Measurements from ENCODE around the gene SPHK1.

SPHK1 gene

DNA sequence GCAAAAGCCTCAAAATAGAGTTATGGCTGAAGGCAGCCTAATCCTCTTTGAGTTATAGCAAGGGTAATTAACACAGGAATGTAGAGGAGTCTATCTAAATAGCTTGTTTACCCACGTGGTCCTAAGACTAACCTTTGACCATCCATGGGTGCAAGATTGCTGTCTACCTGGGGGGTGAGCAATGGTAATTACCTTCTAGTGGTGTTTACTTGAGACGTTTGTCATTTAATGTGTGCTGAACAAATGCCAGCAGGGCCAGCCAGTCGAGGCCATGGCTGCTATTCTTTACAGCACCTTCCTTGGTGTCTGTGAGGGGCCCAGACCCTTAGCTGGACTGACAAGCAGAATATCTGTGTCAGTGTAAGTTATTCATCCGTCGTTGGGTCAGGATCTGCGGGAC is 16.8 kb upstream of the SPHK1 start:
- Mint-ChIP-seq H3K27ac (peak overlapping the region; percentile 75 to 93 (median 81)), H3K9me3 (no peaks in the 10 kb centered on the region), H3K4me3 (peak overlapping the region in 2 of 3 experiments; percentile 7 to 32), H3K4me1 (peaks cover 29% of the 10 kb centered on the region), H3K36me3 (ENCODE audit: low read depth) (no peaks in the 10 kb centered on the region), H3K27me3 (ENCODE audit: low read depth) (peaks cover 10% of the 10 kb centered on the region)
- TF ChIP-seq, protein P1, sequence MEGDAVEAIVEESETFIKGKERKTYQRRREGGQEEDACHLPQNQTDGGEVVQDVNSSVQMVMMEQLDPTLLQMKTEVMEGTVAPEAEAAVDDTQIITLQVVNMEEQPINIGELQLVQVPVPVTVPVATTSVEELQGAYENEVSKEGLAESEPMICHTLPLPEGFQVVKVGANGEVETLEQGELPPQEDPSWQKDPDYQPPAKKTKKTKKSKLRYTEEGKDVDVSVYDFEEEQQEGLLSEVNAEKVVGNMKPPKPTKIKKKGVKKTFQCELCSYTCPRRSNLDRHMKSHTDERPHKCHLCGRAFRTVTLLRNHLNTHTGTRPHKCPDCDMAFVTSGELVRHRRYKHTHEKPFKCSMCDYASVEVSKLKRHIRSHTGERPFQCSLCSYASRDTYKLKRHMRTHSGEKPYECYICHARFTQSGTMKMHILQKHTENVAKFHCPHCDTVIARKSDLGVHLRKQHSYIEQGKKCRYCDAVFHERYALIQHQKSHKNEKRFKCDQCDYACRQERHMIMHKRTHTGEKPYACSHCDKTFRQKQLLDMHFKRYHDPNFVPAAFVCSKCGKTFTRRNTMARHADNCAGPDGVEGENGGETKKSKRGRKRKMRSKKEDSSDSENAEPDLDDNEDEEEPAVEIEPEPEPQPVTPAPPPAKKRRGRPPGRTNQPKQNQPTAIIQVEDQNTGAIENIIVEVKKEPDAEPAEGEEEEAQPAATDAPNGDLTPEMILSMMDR (IDR thresholded peaks at IDR 0.05; ENCODE audit: unreplicated experiment in 3 of 3) = no peak

DNA sequence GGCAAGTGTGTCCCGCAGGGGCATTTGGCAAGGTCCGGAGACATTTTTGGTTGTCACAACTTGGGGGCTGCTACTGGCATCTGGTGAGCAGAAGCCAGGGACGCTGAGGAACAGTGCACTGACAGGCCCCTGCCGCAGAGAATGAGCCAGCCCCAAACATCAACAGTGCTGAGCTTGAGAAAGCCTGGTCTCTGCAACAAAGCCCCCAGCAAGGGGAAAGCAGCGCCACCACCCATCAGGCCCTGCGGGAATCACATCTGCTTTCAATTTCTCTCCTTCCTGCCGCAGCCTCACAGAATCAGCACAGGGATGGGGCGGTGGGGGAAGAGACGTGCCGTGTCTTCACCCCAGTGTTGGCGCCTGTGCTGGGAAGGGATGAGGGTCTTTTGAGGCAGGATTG is 15.9 kb upstream of the SPHK1 start:
- H3K27ac Mint-ChIP-seq = peak overlapping the region in 2 of 3 experiments; percentile 29 to 75
- peaks cover 10% of the 10 kb centered on the region for H3K27me3 Mint-ChIP-seq (ENCODE audit: low read depth)
- no peaks in the 10 kb centered on the region for H3K36me3 Mint-ChIP-seq (ENCODE audit: low read depth)
- no peak overlapping the region for H3K4me3 Mint-ChIP-seq
- H3K4me1 Mint-ChIP-seq = peaks cover 30% of the 10 kb centered on the region
- H3K9me3 Mint-ChIP-seq = no peaks in the 10 kb centered on the region
- TF ChIP-seq, protein P1 (IDR thresholded peaks at IDR 0.05; ENCODE audit: unreplicated experiment in 3 of 3) = no peak

DNA sequence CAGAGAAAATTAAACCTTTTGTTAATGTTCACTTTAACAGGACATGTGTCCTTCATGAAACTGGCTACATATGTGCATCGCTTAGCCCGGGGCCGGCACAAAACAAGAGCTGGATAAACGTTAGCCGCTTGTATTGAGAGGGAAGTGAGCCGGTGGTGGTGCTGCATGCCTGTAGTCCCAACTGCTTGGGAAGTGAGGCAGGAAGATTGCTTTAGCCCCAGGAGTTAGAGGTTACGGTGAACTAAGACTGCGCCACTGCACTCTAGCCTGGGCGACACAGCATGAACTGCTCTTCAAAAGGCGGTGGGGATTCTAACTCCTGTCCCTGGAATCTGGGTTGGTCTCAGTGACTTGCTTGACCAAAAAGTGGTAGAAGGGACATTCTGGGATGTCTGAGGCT is 15.0 kb upstream of the SPHK1 start:
- TF ChIP-seq, protein P1 (IDR thresholded peaks at IDR 0.05; ENCODE audit: unreplicated experiment in 3 of 3) = no peak
- Mint-ChIP-seq H3K27ac (peak overlapping the region; percentile 49 to 75 (median 64)), H3K36me3 (ENCODE audit: low read depth) (no peaks in the 10 kb centered on the region), H3K27me3 (ENCODE audit: low read depth) (peaks cover 10% of the 10 kb centered on the region), H3K9me3 (no peaks in the 10 kb centered on the region), H3K4me1 (peaks cover 33% of the 10 kb centered on the region), H3K4me3 (no peak overlapping the region)

DNA sequence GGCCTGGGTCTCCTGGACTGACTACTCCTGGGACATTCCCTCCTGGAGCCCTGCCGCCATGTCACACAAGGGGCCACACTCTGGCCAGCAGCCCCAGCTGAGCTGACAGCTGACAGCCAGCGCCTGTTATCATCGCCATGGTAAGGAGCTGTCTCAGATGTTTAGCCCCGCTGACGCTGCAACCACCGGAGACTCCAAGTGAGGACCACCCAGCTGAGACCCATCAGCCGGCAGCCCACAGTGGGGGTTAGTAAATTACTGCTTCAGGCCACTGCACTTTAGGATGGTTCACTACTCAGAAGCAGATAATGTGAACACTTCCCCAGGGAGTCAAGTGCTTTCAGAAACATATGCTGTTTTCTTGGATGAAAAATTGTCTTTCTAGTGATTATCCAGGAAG is 14.6 kb upstream of the SPHK1 start:
- Mint-ChIP-seq H3K27me3 (ENCODE audit: low read depth) (peaks cover 10% of the 10 kb centered on the region), H3K36me3 (ENCODE audit: low read depth) (no peaks in the 10 kb centered on the region), H3K27ac (peak overlapping the region; percentile 49 to 75 (median 64)), H3K9me3 (no peaks in the 10 kb centered on the region), H3K4me1 (peaks cover 33% of the 10 kb centered on the region), H3K4me3 (peak overlapping the region in 2 of 3 experiments; percentile 28 to 30)
- TF ChIP-seq, protein P1 (IDR thresholded peaks at IDR 0.05; ENCODE audit: unreplicated experiment in 3 of 3) = no peak

DNA sequence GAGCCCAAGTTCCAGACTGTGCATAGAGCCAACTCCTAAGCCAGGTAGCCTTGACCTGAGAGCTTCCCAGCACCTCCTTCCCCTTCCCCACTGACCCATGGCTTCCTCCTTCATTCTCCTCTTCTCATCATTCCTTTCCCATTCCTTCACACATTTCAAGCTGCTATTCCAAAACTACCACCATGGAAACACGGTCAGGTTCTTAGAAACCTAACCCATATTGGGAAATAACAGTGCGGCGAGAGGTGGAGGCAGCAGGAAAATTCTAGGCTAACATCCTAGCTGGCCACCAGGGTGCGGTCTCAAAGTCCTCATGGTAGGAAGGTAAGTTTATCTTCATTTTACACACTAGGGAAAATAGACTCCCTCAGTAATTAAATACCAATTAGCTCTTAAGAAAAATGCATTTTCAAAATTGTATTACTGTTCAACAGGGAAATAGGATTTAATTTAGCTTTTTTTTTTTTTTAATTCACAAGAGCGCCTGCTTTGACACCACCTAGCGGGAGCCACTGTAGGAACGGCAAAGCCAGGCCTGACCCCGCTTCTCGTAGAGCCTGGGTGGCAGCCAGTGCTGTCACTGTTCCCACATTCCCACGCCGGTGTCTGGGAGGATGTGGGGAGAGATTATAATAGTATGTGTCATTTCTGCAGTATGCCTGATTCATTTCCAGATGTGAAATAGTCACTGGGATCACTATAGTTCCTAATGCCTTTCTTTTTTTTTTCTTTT is 14.0 kb upstream of the SPHK1 start:
- peaks cover 8% of the 10 kb centered on the region for H3K27me3 Mint-ChIP-seq (ENCODE audit: low read depth)
- TF ChIP-seq, protein P1 (IDR thresholded peaks at IDR 0.05; ENCODE audit: unreplicated experiment in 3 of 3) = peak; percentile 28 to 40 (median 36)
- H3K27ac Mint-ChIP-seq = peak overlapping the region; percentile 49 to 75 (median 64)
- no peaks in the 10 kb centered on the region for H3K9me3 Mint-ChIP-seq
- peaks cover 37% of the 10 kb centered on the region for H3K4me1 Mint-ChIP-seq
- H3K36me3 Mint-ChIP-seq (ENCODE audit: low read depth) = no peaks in the 10 kb centered on the region
- H3K4me3 Mint-ChIP-seq = no peak overlapping the region

Data from nephron (organoid).